Femur (tissue), 1 donor: Measurements from ENCODE around the gene U2AF2.

Source experiments
- DNase-seq: peaks from one replicate; pipeline ENCODE4 v3.0.0-alpha.2; 2017

The U2AF2 gene

GRCh38 chr19:55654868-55655647 lies at the start of gene U2AF2:
Gene U2AF2, plus strand, starts transcription at chr19:55655035. Its CDS starts 70 bp downstream, at chr19:55655105.
- peak; percentile 99 for DNase-seq

GRCh38 chr19:55605207-55605636 lies 49.6 kb upstream of the U2AF2 start:
- DNase-seq: peak; percentile 99

- peak; percentile 87 for DNase-seq
Observed at GRCh38 chr19:55605637-55606470, 49.0 kb upstream of the U2AF2 start, which contains the start of gene ZNF865. Gene ZNF865, plus strand, starts transcription at chr19:55605647. Its CDS starts 7,972 bp downstream, at chr19:55613619.

DNA sequence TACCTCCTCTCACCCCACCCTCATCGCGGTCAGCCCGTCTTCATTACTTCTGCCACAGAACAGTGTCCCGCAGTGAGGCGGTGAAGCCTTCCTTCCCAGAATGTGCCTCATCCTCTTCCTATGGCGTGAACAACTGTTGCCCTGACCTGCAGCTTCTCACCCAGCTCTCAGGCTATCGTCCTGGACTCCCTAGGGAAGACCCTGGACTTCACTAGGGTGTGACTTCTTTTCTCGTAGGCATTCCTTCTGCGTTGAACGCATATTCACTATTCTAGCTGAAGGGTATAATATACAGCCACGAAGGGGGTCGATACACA lies 48.4 kb upstream of the U2AF2 start:
- no peak for DNase-seq

DNA sequence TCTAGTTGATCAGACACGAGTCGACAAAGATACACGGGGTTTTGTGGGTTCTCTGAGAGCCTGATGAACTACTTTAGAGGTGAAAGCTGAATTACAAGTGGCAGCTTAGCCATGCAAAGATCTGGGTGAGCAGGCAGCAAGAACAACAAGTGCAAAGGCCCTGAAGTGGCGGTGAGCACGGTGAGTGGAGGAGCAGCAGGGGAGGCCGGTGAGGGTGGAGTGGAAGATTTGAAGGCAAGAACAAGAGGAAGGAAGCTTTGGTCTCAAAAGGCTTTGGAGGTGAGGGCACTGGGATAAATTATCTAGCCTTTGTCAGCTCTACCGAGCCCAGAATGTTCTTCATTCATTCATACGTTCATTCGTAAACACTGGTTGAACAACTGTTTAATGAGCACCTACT lies 48.0 kb upstream of the U2AF2 start:
- no peak for DNase-seq

DNA sequence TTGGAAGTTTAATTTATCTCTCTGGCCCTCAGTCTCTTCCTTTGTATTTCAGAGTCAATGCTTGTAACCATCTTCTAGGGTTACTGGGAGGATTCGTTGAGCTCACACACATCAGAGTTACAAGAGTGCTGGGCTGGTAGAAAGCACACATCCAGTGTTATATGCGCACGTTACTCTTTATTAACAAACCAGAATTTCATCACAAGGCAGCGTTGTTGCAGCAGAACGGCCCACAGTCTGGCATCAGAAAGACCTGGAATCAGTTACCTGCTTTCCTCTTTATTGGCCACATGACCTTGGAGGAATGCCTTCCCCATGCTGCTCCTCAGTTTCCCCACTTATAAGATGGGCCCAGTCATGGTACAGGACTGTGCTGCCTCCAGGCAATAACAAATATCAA lies 45.5 kb upstream of the U2AF2 start:
- DNase-seq: no peak

- DNase-seq: no peak
Observed at GRCh38 chr19:55611300-55611982, 43.4 kb upstream of the U2AF2 start.

DNA sequence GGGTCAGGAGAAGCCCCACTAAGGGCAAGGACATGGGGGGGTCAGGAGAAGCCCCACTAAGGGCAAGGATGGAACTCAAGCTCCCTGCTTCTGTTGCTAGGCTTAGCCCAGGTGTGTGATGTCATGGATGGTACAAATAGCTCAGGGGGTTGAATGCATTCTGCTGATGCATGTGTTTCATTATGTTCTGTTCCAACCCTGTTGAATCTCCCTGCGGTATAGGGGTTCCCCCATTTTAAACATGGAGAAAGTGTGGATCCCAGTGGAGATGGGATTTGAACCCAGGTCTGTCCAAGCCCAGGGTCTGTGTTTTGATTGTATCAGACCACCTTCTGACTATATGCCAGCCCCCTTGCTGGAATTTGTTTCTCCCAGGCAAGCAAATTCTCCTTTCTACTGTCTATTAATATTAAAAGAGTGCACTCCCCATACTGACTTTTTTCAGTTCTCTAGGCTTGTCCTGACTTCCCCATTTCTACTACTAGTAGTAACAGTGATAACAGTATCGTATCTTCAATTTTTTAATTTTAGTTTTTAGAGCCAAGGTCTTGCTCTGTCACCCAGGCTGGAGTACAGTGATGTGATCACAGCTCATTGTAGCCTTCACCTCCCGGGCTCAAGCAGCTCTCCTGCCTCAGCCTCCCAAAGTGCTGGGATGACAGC lies 42.7 kb upstream of the U2AF2 start:
- no peak for DNase-seq

DNA sequence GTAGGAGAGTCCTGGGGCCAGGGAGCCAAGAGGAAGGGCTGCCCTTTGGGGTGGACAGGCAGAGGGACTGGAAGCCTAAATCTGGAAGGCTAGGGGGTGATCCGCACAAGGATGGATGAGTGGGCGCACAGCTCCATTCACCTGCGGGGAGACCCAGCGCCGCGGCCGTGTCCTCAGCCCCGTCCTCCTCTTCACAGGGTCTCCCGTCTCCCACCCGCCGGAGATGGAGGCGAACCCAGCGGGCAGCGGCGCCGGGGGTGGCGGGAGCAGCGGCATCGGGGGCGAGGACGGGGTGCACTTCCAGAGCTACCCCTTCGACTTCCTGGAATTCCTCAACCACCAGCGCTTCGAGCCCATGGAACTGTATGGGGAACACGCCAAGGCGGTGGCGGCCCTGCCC lies 41.4 kb upstream of the U2AF2 start:
- no peak for DNase-seq

GRCh38 chr19:55613930-55614710 lies 40.7 kb upstream of the U2AF2 start:
- no peak for DNase-seq

- no peak for DNase-seq
Observed at GRCh38 chr19:55614711-55615542, 39.9 kb upstream of the U2AF2 start.

DNA sequence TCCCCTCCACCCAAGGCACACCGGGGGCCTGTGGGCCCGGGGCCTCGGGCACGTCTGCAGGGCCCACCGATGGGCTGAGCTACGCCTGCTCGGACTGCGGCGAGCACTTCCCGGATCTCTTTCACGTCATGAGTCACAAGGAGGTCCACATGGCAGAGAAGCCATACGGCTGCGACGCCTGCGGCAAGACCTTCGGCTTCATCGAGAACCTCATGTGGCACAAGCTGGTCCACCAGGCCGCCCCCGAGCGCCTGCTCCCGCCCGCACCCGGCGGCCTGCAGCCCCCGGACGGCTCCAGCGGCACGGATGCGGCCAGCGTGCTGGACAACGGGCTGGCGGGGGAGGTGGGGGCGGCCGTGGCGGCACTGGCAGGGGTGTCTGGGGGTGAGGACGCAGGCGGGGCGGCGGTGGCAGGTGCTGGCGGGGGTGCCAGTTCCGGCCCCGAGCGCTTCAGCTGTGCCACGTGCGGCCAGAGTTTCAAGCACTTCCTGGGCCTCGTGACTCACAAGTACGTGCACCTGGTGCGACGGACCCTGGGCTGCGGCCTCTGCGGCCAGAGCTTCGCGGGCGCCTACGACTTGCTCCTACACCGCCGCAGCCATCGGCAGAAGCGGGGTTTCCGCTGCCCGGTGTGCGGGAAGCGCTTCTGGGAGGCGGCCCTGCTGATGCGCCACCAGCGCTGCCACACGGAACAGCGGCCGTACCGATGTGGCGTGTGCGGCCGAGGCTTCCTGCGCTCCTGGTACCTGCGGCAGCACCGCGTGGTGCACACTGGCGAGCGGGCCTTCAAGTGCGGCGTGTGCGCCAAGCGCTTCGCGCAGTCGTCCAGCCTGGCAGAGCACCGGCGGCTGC lies 39.1 kb upstream of the U2AF2 start:
- DNase-seq: no peak

GRCh38 chr19:55616395-55616875 lies 38.4 kb upstream of the U2AF2 start:
- DNase-seq: no peak

GRCh38 chr19:55617426-55617825 lies 37.4 kb upstream of the U2AF2 start:
- DNase-seq: no peak

- no peak for DNase-seq
Observed at GRCh38 chr19:55618426-55618825, 36.4 kb upstream of the U2AF2 start.

DNA sequence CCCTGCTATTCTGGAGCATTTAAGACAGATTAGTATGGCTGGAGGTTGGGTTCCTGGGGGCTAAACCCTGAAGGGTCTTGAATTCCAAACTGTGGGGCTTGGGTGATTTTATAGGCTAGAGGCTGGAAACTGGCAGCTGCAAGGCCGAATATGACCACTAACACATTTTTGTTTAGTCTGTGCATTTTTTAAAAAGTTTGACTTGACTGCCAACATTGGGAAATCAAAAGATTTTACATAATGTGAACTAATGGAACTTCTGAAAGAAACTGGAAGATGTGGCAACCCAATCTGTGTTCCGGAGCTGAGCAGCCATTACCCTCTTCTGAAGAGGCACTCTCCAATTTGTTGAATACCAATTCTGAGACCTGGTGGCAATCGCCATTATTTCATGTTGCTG lies 35.5 kb upstream of the U2AF2 start:
- no peak for DNase-seq

DNA sequence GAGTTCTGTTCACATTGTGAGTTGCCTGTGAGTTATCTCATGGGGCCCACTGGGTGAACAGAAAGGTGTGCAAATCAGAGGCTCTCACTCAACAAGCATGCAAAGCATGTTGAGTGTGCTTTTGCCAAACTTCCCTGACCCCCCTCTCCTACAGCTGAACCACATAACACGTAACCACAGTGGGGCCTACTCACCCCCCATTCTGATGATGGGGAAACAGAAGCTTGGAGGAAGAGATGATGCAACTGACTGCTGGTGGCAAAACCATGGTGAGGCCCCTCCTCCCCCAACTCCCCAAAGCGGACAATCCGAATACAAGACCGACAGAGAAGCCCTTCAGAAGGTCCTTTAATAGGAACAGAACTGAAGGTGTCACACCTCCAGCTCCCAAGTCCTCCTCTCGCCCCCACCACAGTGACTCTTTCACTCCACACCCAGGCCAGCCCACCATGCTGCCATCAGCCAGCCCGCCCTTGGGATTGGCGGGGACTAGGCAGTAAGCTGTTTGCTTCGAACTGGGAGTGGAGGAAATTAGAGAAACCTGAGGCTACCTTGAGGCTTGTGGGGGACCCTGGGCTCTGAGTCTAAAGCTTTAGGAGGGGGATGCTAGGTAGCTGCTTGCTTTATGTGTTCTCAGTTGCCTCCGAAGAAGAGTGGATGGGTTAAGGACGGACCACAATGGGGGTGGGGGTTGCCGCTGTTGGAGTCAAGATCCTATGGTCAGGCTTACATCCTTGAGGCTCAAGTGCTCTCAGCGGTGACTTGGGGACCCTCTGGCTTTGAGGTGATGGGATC lies 34.2 kb upstream of the U2AF2 start:
- peak; percentile 36 for DNase-seq

- peak; percentile 25 for DNase-seq
Observed at GRCh38 chr19:55621205-55621672, 33.6 kb upstream of the U2AF2 start.

- peak; percentile 25 for DNase-seq
Observed at GRCh38 chr19:55621673-55622231, 33.1 kb upstream of the U2AF2 start.
